HepG2 (cell line): ENCODE measurements around the gene CLCN1. TPM values are rescaled to one million over a fixed set of nuclear protein-coding genes. Genes with fewer than 3 reads are reported as not detected.

Source experiments
- ATAC-seq: fragments of 200-7000 bp; cut with Tn5 transposase; 3 replicates; pipeline ENCODE4 v1.9.1; 2020; ENCODE audit warnings: mild to moderate bottlenecking, moderate library complexity
- BruUV-seq: library from RNA; stranded (reverse); fragments of 400-500 nt; replicated peaks from 2 replicates; lab custom pipeline; 2021; lab: Mats Ljungman, UMichigan
- CTCF ChIA-PET: fragments of 300-600 bp; formaldehyde crosslinking; extraction: SDS; loops from one replicate; lab custom pipeline; 2021; ENCODE audit warnings: low total read pairs, inconsistent platforms, low intra/inter-chr PET ratio; lab: Yijun Ruan, JAX
- POLR2A ChIA-PET: fragments of 350-600 bp; sonication (Branson Sonifier 250); formaldehyde crosslinking; loops from one replicate; lab custom pipeline; 2020; ENCODE audit warnings: antibody characterized with exemption, inconsistent platforms; lab: Yijun Ruan, JAX
- DNase-seq: peaks from one replicate; pipeline ENCODE4 v3.0.0-alpha.2; 2015; ENCODE audit warnings: low spot score
- FAIRE-seq: peaks from 3 replicates; lab custom pipeline; 2011; peaks lifted over from hg19 to GRCh38; lab: Jason Lieb, UNC
- H2AFZ ChIP-seq: one replicate; pipeline ENCODE4 v1.6.1; 2011; ENCODE audit warnings: low read length, inconsistent platforms
- H3K27ac ChIP-seq: fragments of 300-600 bp; 3 replicates; pipeline ENCODE4 v1.8.0; 2011; ENCODE audit warnings: mixed run types, mild to moderate bottlenecking, mixed read lengths, low read length, inconsistent platforms; ENCODE audit not compliant: insufficient read depth; ENCODE audit errors: extremely low read length
- H3K27me3 ChIP-seq, 2 experiments: fragments of 200-600 bp in 1 of 2; 2 replicates in 1 of 2; 3 replicates in 1 of 2; pipeline versions ENCODE4 v1.6.0 to v1.8.0; 2011; ENCODE audit warnings: low read length in 2 of 2, mild to moderate bottlenecking in 2 of 2, moderate library complexity in 2 of 2, inconsistent platforms in 1 of 2; ENCODE audit not compliant: insufficient read depth in 2 of 2, control insufficient read depth in 1 of 2
- H3K36me3 ChIP-seq, 2 experiments: fragments of 200-600 bp in 1 of 2; replicated peaks in 1 of 2; 2 replicates in 1 of 2; 3 replicates in 1 of 2; pipeline versions ENCODE4 v1.5.1 to v1.8.0; 2011; ENCODE audit warnings: low read length in 2 of 2, inconsistent platforms in 1 of 2; ENCODE audit not compliant: insufficient read depth in 2 of 2, control insufficient read depth in 1 of 2
- H3K4me1 ChIP-seq: 2 replicates; pipeline ENCODE4 v1.5.1; 2012; ENCODE audit warnings: low read length, inconsistent platforms; ENCODE audit not compliant: insufficient read depth
- H3K4me2 ChIP-seq: 2 replicates; pipeline ENCODE4 v1.6.0; 2011; ENCODE audit warnings: low read depth, low read length, inconsistent platforms
- H3K4me3 ChIP-seq, 3 experiments: fragments of 200-600 bp in 1 of 3; sonication (generic), shearing (Covaris generic) in 1 of 3; replicated peaks in 1 of 3; 2 replicates each; pipeline ENCODE4 v1.5.1; 2011 to 2016; ENCODE audit warnings: low read length in 3 of 3, inconsistent platforms in 2 of 3, low read depth in 2 of 3, mild to moderate bottlenecking in 2 of 3, control low read depth in 1 of 3, mixed read lengths in 1 of 3; ENCODE audit not compliant: insufficient read depth in 1 of 3
- H3K79me2 ChIP-seq: one replicate; pipeline ENCODE4 v1.6.1; 2011; ENCODE audit warnings: low read length, inconsistent platforms; ENCODE audit not compliant: insufficient read depth
- H3K9ac ChIP-seq: 2 replicates; pipeline ENCODE4 v1.6.0; 2011; ENCODE audit warnings: mild to moderate bottlenecking, low read depth, low read length, inconsistent platforms; ENCODE audit not compliant: insufficient read depth
- H3K9me3 ChIP-seq: 2 replicates; pipeline ENCODE4 v1.5.1; 2012; ENCODE audit warnings: mild to moderate bottlenecking, low read length
- H4K20me1 ChIP-seq: 2 replicates; pipeline ENCODE4 v1.6.0; 2011; ENCODE audit warnings: inconsistent platforms, mild to moderate bottlenecking, low read length, moderate library complexity; ENCODE audit not compliant: insufficient read depth
- NFIB ChIP-seq: sonication (generic); formaldehyde crosslinking; IDR thresholded peaks from 2 replicates; pipeline ENCODE4 v1.9.0; 2021; ENCODE audit warnings: missing genetic modification reagents, mild to moderate bottlenecking, borderline replicate concordance
- NRL ChIP-seq: sonication (generic); formaldehyde crosslinking; IDR thresholded peaks from 2 replicates; pipeline ENCODE4 v1.5.0; 2020; ENCODE audit warnings: missing genetic modification reagents, mild to moderate bottlenecking, moderate library complexity, borderline replicate concordance
- SIN3B ChIP-seq: fragments of 150-350 bp; IDR thresholded peaks from 2 replicates; pipeline ENCODE4 v1.6.1; 2014; ENCODE audit warnings: low read length
- ZBTB43 ChIP-seq: sonication (generic); formaldehyde crosslinking; conservative IDR thresholded peaks from 2 replicates; pipeline ENCODE4 v1.4.0; 2020; ENCODE audit warnings: missing genetic modification reagents
- ZNF136 ChIP-seq: sonication (generic); formaldehyde crosslinking; IDR thresholded peaks from 2 replicates; pipeline ENCODE4 v1.8.1; 2022; ENCODE audit warnings: low read depth, mild to moderate bottlenecking, moderate library complexity, missing genetic modification reagents
- ZNF44 ChIP-seq: sonication (generic); formaldehyde crosslinking; IDR thresholded peaks from 2 replicates; pipeline ENCODE4 v1.5.1; 2020; ENCODE audit warnings: mild to moderate bottlenecking, missing genetic modification reagents
- ZNF557 ChIP-seq: sonication (generic); formaldehyde crosslinking; IDR thresholded peaks from 2 replicates; pipeline ENCODE4 v1.4.0; 2020; ENCODE audit warnings: missing genetic modification reagents
- ZNF605 ChIP-seq: sonication (generic); formaldehyde crosslinking; IDR thresholded peaks from 2 replicates; pipeline ENCODE4 v1.8.0; 2022; ENCODE audit warnings: mild to moderate bottlenecking, missing genetic modification reagents
- WGBS: methylation state at CpG from one replicate; pipeline ENCODE4 v1.1.6; 2017; ENCODE audit warnings: low lambda C conversion rate; 5-methylcytosine and 5-hydroxymethylcytosine counted together
- in situ Hi-C: cut with HindIII; loops from 2 replicates; pipeline ENCODE4 v1.10.0; 2017; ENCODE audit warnings: low pct_unique_long_range_greater_than_20kb; ENCODE audit not compliant: extremely low pct_ligation_motif_present
- intact Hi-C: fragments of 100-400 bp; cut with micrococcal nuclease; formaldehyde crosslinking; loops from one replicate; pipeline ENCODE4 v1.10.0; 2022; ENCODE audit not compliant: unreplicated experiment
- polyA plus RNA-seq, 8 experiments: library from polyadenylated mRNA; depleted of rRNA in 3 of 8; stranded (reverse) in 7 of 8; unstranded in 1 of 8; fragments of >200 nt; fragmentation: Illumina TruSeq in 4 of 8; extraction: Trizol in 4 of 8; gene quantifications; 2 replicates each; pipeline versions ENCODE4 v1.2.1 to v1.2.3, GENCODE V29; 2011 to 2016; ENCODE audit warnings: low read depth in 4 of 8, missing spikeins in 1 of 8, mixed read lengths in 1 of 8; ENCODE audit not compliant: insufficient read depth in 1 of 8
- total RNA-seq, 5 experiments: library from RNA; depleted of rRNA; stranded (reverse); fragments of >200 nt; fragmentation: Illumina TruSeq; extraction: Trizol; gene quantifications; 2 replicates each; pipeline ENCODE4 v1.2.3, GENCODE V29; 2016; ENCODE audit warnings: low read depth in 1 of 5
- TF ChIP-seq, protein P1 (sequence below): sonication (generic); formaldehyde crosslinking; IDR thresholded peaks from 2 replicates; pipeline ENCODE4 v1.5.0; 2020; ENCODE audit warnings: missing genetic modification reagents, mild to moderate bottlenecking, borderline replicate concordance
- TF ChIP-seq, protein P2 (sequence below): sonication (generic); formaldehyde crosslinking; IDR thresholded peaks from 2 replicates; pipeline ENCODE4 v1.9.0; 2022; ENCODE audit warnings: missing genetic modification reagents, mild to moderate bottlenecking, borderline replicate concordance

CLCN1 gene
- total and polyA plus RNA-seq, 2 of the 13 experiments (the other 11 are each of a cell fraction or from before 2014, with no cell fraction given): 0.01 TPM; not detected in 1

GRCh38 chr7:143354376-143354775, 38.5 kb downstream of the CLCN1 start:
- POLR2A ChIA-PET: no interaction called here
- FAIRE-seq (no peak), ATAC-seq (no peak), DNase-seq (no peak)
- no peak overlapping the region for H3K27ac ChIP-seq
- no peak overlapping the region for H3K9ac ChIP-seq
- H2AFZ ChIP-seq: no peak overlapping the region
- no peaks in the 10 kb centered on the region for H3K9me3 ChIP-seq
- no peaks in the 10 kb centered on the region for H3K4me1 ChIP-seq
- no peaks in the 10 kb centered on the region for H3K36me3 ChIP-seq
- intact Hi-C loops (no loop called here), in situ Hi-C loops (no loop called here)
- peaks cover 3 to 33% of the 10 kb centered on the region in 2 experiments; a peak in 3 of 5 replicates for H3K27me3 ChIP-seq
- WGBS: 31% methylated on average over 7 of the region's 8 CpGs
- no peaks in the 10 kb centered on the region for H4K20me1 ChIP-seq
- no peak overlapping the region for H3K4me3 ChIP-seq
- no TSS peak for BruUV-seq
- CTCF ChIA-PET: no interaction called here
- no peaks in the 10 kb centered on the region for H3K79me2 ChIP-seq
- H3K4me2 ChIP-seq: no peak overlapping the region
- TF ChIP-seq ZNF605 (CRISPR knock-in tag) (no peak), NFIB (CRISPR knock-in tag) (no peak), ZNF44 (CRISPR knock-in tag) (no peak), ZBTB43 (CRISPR knock-in tag) (no peak), ZNF136 (CRISPR knock-in tag) (no peak)
- TF ChIP-seq, protein P1, sequence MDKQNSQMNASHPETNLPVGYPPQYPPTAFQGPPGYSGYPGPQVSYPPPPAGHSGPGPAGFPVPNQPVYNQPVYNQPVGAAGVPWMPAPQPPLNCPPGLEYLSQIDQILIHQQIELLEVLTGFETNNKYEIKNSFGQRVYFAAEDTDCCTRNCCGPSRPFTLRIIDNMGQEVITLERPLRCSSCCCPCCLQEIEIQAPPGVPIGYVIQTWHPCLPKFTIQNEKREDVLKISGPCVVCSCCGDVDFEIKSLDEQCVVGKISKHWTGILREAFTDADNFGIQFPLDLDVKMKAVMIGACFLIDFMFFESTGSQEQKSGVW: no peak

DNA sequence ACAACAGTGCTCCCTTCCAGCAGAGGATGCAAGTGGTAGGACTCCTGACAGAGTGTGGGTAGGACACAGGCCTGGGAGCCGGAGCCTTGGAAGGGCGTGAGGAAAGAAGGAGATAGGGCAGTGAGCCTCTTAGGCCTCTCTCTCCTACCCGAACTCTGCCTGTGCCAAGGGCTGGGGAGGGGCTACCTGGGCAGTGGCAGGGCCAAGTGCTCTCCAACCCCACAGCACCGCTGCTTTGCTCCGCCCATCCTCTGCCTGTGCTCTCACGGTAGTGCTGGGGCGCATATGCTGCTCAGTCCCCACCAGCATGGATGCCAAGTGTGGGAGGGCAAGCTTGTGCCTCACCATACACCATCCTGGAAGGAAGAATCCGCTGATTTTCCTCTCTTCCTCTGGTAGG, 39.1 kb downstream of the CLCN1 start:
- ChIA-PET POLR2A (no interaction called here), CTCF (no interaction called here)
- peaks cover 3 to 39% of the 10 kb centered on the region in 2 experiments; a peak in 4 of 5 replicates for H3K27me3 ChIP-seq
- H4K20me1 ChIP-seq: no peaks in the 10 kb centered on the region
- H3K4me1 ChIP-seq: no peaks in the 10 kb centered on the region
- intact Hi-C loops: no loop called here
- no peaks in the 10 kb centered on the region for H3K9me3 ChIP-seq
- no TSS peak for BruUV-seq
- no peak overlapping the region for H3K27ac ChIP-seq
- no peak overlapping the region for H3K4me2 ChIP-seq
- DNase-seq: no peak
- no peak overlapping the region for H3K4me3 ChIP-seq
- in situ Hi-C loops: no loop called here
- no peak for TF ChIP-seq NRL (CRISPR knock-in tag)
- TF ChIP-seq, protein P2, sequence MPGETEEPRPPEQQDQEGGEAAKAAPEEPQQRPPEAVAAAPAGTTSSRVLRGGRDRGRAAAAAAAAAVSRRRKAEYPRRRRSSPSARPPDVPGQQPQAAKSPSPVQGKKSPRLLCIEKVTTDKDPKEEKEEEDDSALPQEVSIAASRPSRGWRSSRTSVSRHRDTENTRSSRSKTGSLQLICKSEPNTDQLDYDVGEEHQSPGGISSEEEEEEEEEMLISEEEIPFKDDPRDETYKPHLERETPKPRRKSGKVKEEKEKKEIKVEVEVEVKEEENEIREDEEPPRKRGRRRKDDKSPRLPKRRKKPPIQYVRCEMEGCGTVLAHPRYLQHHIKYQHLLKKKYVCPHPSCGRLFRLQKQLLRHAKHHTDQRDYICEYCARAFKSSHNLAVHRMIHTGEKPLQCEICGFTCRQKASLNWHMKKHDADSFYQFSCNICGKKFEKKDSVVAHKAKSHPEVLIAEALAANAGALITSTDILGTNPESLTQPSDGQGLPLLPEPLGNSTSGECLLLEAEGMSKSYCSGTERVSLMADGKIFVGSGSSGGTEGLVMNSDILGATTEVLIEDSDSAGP (CRISPR knock-in tag): no peak
- TF ChIP-seq ZNF557 (CRISPR knock-in tag): no peak
- TF ChIP-seq SIN3B: no peak
- no peak overlapping the region for H3K9ac ChIP-seq
- no peak overlapping the region for H2AFZ ChIP-seq
- no peaks in the 10 kb centered on the region for H3K79me2 ChIP-seq
- H3K36me3 ChIP-seq: no peaks in the 10 kb centered on the region
- 49% methylated on average over 5 of the region's 8 CpGs for WGBS
- FAIRE-seq: no peak
- ATAC-seq: no peak
